Right atrium auricular region (tissue), 2 donors: ENCODE measurements around the gene IL12RB2. TPM values are rescaled to one million over a fixed set of nuclear protein-coding genes. Genes with fewer than 3 reads are reported as not detected.
"Not testable (repeated sequence)": the region's sequence is repeated elsewhere in the genome, so short reads cannot be mapped to it uniquely, and the experiment has no call there.

ENCODE experiments used
- DNase-seq: peaks from one replicate; pipeline ENCODE4 v3.0.0-alpha.2; 2019; ENCODE audit warnings: low spot score
- H3K27ac ChIP-seq, 2 donors: fragments of 200-600 bp; sonication (generic); 1 replicate in 1 of 2; 2 replicates in 1 of 2; pipeline ENCODE4 v1.5.1; 2016 to 2019
- H3K27me3 ChIP-seq, 2 donors: fragments of 200-600 bp; sonication (generic); one replicate each; pipeline versions ENCODE4 v1.5.1 to v1.6.0; 2017 to 2019
- H3K36me3 ChIP-seq: fragments of 200-600 bp; sonication (generic); one replicate; pipeline ENCODE4 v1.5.1; 2016
- H3K4me1 ChIP-seq, 2 donors: fragments of 200-600 bp; sonication (generic); one replicate each; pipeline versions ENCODE4 v1.5.1 to v1.6.0; 2017 to 2019
- H3K4me3 ChIP-seq, 2 donors: fragments of 200-600 bp; sonication (generic); 1 replicate in 1 of 2; 2 replicates in 1 of 2; pipeline ENCODE4 v1.5.1; 2017 to 2019; ENCODE audit warnings: mild to moderate bottlenecking in 1 of 2, moderate library complexity in 1 of 2
- H3K9me3 ChIP-seq, 2 donors: fragments of 200-600 bp; sonication (generic); one replicate each; pipeline ENCODE4 v1.5.1; 2019
- CTCF ChIP-seq, 2 donors: fragments of 200-600 bp; sonication (generic); IDR thresholded peaks; one replicate each; pipeline ENCODE4 v1.5.1; 2019; ENCODE audit warnings: antibody characterized with exemption in 2 of 2
- total RNA-seq, 2 donors: library from RNA; depleted of rRNA; stranded (reverse); fragments of >200 nt; gene quantifications; one replicate each; pipeline ENCODE4 v1.1.0, GENCODE V29; 2016

Gene IL12RB2
- total RNA-seq, 2 donors from 2014 or later = 0.43 to 0.44 TPM

- DNase-seq = no peak
- no peaks in the 10 kb centered on the region for H3K9me3 ChIP-seq
- H3K27ac ChIP-seq = no peak overlapping the region
- TF ChIP-seq CTCF (IDR thresholded peaks at IDR 0.05) = no peak
- no peaks in the 10 kb centered on the region for H3K4me1 ChIP-seq
- peaks cover 91% of the 10 kb centered on the region for H3K36me3 ChIP-seq
- no peaks in the 10 kb centered on the region for H3K27me3 ChIP-seq
- no peak overlapping the region for H3K4me3 ChIP-seq
Observed at GRCh38 chr1:67415041-67415440, 107.4 kb downstream of the IL12RB2 start.

GRCh38 chr1:67417733-67418132 lies 110.1 kb downstream of the IL12RB2 start:
- peaks cover 0 to 12% of the 10 kb centered on the region in 2 donors for H3K4me1 ChIP-seq
- not testable (repeated sequence) for H3K27ac ChIP-seq, H3K4me3 ChIP-seq, H3K27me3 ChIP-seq, DNase-seq, H3K9me3 ChIP-seq
- H3K36me3 ChIP-seq = peaks cover 99% of the 10 kb centered on the region

GRCh38 chr1:67418839-67419586 lies 111.3 kb downstream of the IL12RB2 start:
- no peak for DNase-seq
- no peaks in the 10 kb centered on the region for H3K9me3 ChIP-seq
- H3K36me3 ChIP-seq = peaks cover 99% of the 10 kb centered on the region
- H3K4me1 ChIP-seq = peaks cover 0 to 12% of the 10 kb centered on the region in 2 donors
- H3K27ac ChIP-seq = no peak overlapping the region
- TF ChIP-seq CTCF (IDR thresholded peaks at IDR 0.05) = no peak
- H3K27me3 ChIP-seq = no peaks in the 10 kb centered on the region
- no peak overlapping the region for H3K4me3 ChIP-seq

- Histone ChIP-seq H3K36me3 (peaks cover 99% of the 10 kb centered on the region), H3K27ac (no peak overlapping the region), H3K27me3 (no peaks in the 10 kb centered on the region), H3K4me1 (peaks cover 0 to 18% of the 10 kb centered on the region in 2 donors), H3K4me3 (no peak overlapping the region), H3K9me3 (no peaks in the 10 kb centered on the region)
- TF ChIP-seq CTCF (IDR thresholded peaks at IDR 0.05) = no peak
- DNase-seq = no peak
Observed at GRCh38 chr1:67420835-67421492, 113.3 kb downstream of the IL12RB2 start.

- no peak for TF ChIP-seq CTCF (IDR thresholded peaks at IDR 0.05)
- DNase-seq = no peak
- Histone ChIP-seq H3K4me1 (peaks cover 0 to 33% of the 10 kb centered on the region in 2 donors), H3K9me3 (no peaks in the 10 kb centered on the region), H3K4me3 (peak overlapping the region; percentile 86 to 95), H3K27me3 (no peaks in the 10 kb centered on the region), H3K27ac (no peak overlapping the region), H3K36me3 (peaks cover 38% of the 10 kb centered on the region)
Observed at GRCh38 chr1:67427465-67427864, 119.8 kb downstream of the IL12RB2 start.

GRCh38 chr1:67427947-67428346 lies 120.3 kb downstream of the IL12RB2 start:
- no peak for TF ChIP-seq CTCF (IDR thresholded peaks at IDR 0.05)
- no peaks in the 10 kb centered on the region for H3K9me3 ChIP-seq
- H3K36me3 ChIP-seq = peaks cover 34% of the 10 kb centered on the region
- peak overlapping the region; percentile 86 to 95 for H3K4me3 ChIP-seq
- no peaks in the 10 kb centered on the region for H3K27me3 ChIP-seq
- H3K4me1 ChIP-seq = peaks cover 0 to 33% of the 10 kb centered on the region in 2 donors
- DNase-seq = no peak
- H3K27ac ChIP-seq = no peak overlapping the region
